GM18508 (cell line): ENCODE data around the gene MYO5B.
"Not testable (repeated sequence)": the region's sequence is repeated elsewhere in the genome, so short reads cannot be mapped to it uniquely, and the experiment has no call there.

Experiments
- ATAC-seq: cut with Tn5 transposase; IDR thresholded peaks from one replicate; pipeline ENCODE4 v1.9.1; 2021; ENCODE audit warnings: moderate number of reproducible peaks; ENCODE audit not compliant: insufficient read depth, unreplicated experiment

MYO5B gene

GRCh38 chr18:49904871-49905555 is 289.9 kb downstream of the MYO5B start:
- ATAC-seq: no peak

GRCh38 chr18:49901862-49902340 is 293.0 kb downstream of the MYO5B start:
- ATAC-seq: no peak

GRCh38 chr18:49899657-49900330 is 295.2 kb downstream of the MYO5B start:
- ATAC-seq: no peak

GRCh38 chr18:49898421-49898820 is 296.5 kb downstream of the MYO5B start:
- no peak for ATAC-seq

GRCh38 chr18:49894517-49895226 is 300.3 kb downstream of the MYO5B start:
- no peak for ATAC-seq

- ATAC-seq: no peak
Observed at GRCh38 chr18:49893036-49893435, 301.9 kb downstream of the MYO5B start.

- ATAC-seq: no peak
Observed at GRCh38 chr18:49892148-49892924, 302.6 kb downstream of the MYO5B start.

- ATAC-seq: no peak
Observed at GRCh38 chr18:49890041-49890440, 304.9 kb downstream of the MYO5B start.

- not testable (repeated sequence) for ATAC-seq
Observed at GRCh38 chr18:49889552-49889951, 305.4 kb downstream of the MYO5B start.

GRCh38 chr18:49886891-49887764 is 307.8 kb downstream of the MYO5B start:
- no peak for ATAC-seq

GRCh38 chr18:49884959-49885358 is 310.0 kb downstream of the MYO5B start:
- no peak for ATAC-seq

- no peak for ATAC-seq
Observed at GRCh38 chr18:49884465-49884864, 310.5 kb downstream of the MYO5B start.

GRCh38 chr18:49880661-49881060 is 314.3 kb downstream of the MYO5B start:
- ATAC-seq: no peak

- no peak for ATAC-seq
Observed at GRCh38 chr18:49879271-49879580, 315.7 kb downstream of the MYO5B start.

GRCh38 chr18:49878567-49879270 is 316.2 kb downstream of the MYO5B start:
- ATAC-seq: no peak

- ATAC-seq: no peak
Observed at GRCh38 chr18:49878015-49878414, 316.9 kb downstream of the MYO5B start.

GRCh38 chr18:49876536-49876935 is 318.4 kb downstream of the MYO5B start:
- no peak for ATAC-seq

GRCh38 chr18:49875783-49876182 is 319.2 kb downstream of the MYO5B start:
- ATAC-seq: no peak

GRCh38 chr18:49875155-49875554 is 319.8 kb downstream of the MYO5B start:
- ATAC-seq: no peak
